Measurements from ENCODE around the gene CRACR2B.

DNA sequence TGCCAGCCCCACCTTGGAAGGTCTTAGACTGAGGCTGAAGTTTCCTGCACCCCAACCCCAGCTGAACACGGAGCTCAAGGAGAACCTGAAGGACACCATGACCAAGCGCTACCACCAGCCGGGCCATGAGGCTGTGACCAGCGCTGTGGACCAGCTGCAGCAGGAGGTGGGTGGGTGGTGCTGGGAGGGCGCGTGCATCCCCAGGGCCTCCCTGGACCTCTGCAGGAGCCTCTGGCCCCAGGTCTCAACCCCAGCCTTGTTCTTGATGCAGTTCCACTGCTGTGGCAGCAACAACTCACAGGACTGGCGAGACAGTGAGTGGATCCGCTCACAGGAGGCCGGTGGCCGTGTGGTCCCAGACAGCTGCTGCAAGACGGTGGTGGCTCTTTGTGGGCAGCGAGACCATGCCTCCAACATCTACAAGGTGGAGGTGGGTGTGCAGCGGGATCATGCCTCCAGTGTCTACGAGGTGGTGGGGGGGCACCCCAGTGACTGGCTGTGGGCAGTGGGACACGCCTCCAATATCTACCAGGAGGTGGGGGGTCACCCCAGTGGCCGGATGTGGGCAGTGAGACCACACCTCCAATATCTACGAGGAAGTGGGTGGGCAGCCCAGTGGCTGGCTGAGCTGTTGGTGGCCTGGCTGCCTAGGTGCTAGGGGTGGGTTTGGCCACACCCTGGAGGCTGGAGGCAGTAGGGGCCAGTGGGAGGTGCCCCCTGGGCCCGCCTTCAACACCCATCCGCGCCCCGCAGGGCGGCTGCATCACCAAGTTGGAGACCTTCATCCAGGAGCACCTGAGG, 9.7 kb downstream of the CRACR2B start:
- TF ChIP-seq, protein P1, sequence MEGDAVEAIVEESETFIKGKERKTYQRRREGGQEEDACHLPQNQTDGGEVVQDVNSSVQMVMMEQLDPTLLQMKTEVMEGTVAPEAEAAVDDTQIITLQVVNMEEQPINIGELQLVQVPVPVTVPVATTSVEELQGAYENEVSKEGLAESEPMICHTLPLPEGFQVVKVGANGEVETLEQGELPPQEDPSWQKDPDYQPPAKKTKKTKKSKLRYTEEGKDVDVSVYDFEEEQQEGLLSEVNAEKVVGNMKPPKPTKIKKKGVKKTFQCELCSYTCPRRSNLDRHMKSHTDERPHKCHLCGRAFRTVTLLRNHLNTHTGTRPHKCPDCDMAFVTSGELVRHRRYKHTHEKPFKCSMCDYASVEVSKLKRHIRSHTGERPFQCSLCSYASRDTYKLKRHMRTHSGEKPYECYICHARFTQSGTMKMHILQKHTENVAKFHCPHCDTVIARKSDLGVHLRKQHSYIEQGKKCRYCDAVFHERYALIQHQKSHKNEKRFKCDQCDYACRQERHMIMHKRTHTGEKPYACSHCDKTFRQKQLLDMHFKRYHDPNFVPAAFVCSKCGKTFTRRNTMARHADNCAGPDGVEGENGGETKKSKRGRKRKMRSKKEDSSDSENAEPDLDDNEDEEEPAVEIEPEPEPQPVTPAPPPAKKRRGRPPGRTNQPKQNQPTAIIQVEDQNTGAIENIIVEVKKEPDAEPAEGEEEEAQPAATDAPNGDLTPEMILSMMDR (IDR thresholded peaks at IDR 0.05 in 2 of 3, conservative IDR thresholded peaks at IDR 0.05 in 1 of 3; ENCODE audit: control insufficient read depth in 2 of 3, extremely low read depth in 1 of 3, insufficient read depth in 1 of 3, low read depth in 3 of 3, low read length in 3 of 3) = no peak
- TF ChIP-seq POLR2AphosphoS5 (IDR thresholded peaks at IDR 0.05; ENCODE audit: low read length) (peak; percentile 39; the same call in 1 of the 2 replicates), CHD2 (IDR thresholded peaks at IDR 0.05; ENCODE audit: borderline replicate concordance, low read depth, low read length) (no peak), SMC3 (IDR thresholded peaks at IDR 0.05; ENCODE audit: borderline replicate concordance, low read length) (no peak), KDM1A (IDR thresholded peaks at IDR 0.05; ENCODE audit: borderline replicate concordance) (no peak), SUZ12 (IDR thresholded peaks at IDR 0.05; ENCODE audit: unreplicated experiment) (no peak), NR2C1 (IDR thresholded peaks at IDR 0.05) (no peak), POLR2A (IDR thresholded peaks at IDR 0.05; ENCODE audit: low read depth, low read length) (peak; percentile 57)
- TF ChIP-seq, protein P2, sequence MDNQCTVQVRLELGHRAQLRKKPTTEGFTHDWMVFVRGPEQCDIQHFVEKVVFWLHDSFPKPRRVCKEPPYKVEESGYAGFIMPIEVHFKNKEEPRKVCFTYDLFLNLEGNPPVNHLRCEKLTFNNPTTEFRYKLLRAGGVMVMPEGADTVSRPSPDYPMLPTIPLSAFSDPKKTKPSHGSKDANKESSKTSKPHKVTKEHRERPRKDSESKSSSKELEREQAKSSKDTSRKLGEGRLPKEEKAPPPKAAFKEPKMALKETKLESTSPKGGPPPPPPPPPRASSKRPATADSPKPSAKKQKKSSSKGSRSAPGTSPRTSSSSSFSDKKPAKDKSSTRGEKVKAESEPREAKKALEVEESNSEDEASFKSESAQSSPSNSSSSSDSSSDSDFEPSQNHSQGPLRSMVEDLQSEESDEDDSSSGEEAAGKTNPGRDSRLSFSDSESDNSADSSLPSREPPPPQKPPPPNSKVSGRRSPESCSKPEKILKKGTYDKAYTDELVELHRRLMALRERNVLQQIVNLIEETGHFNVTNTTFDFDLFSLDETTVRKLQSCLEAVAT (IDR thresholded peaks at IDR 0.05) = no peak
